HG03432 (cell line): ENCODE data around the gene NXPE3.
"Not testable (repeated sequence)": the region's sequence is repeated elsewhere in the genome, so short reads cannot be mapped to it uniquely, and the experiment has no call there.

Source experiments
- ATAC-seq: cut with Tn5 transposase; IDR thresholded peaks from one replicate; pipeline ENCODE4 v1.9.1; 2021; ENCODE audit warnings: mild to moderate bottlenecking, moderate library complexity; ENCODE audit not compliant: unreplicated experiment

The NXPE3 gene

DNA sequence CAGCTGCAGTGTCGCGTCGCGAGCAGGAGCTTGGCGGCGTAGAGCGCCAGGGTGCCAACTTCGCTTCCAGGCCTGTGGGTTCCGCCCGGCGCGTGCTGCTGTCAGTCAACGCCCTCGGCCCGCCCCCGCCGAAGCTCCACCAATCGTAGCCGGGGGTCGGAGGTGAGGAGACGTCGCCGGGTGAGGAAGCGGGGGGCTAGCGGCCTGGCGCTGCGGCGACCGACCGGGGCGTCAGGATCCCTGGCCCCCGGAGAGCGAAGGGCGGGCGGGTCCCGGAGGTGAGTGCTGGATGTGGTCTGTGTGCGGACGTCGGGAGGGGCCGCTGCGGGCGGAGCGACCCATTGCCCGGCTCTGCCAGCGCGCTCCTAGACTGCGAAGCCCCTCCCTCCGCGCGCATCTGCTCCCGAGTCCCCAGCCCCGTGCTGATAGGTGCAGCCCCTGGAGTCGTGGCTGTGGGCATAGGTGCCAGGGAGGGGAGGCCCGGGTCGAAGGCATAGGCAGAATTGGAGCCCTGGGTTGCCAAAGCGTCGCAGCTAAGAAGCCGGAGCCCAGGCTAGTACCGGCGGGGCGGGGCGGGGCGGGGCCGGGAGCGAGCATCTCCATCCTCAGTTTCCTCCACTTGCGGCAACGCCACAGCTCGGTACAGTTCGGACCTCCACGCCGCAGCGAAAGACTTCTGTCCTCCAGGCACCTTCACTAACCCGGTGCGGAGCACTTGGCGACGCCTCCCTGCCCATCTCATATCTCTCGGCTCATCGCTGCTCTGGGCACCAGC lies at the start of gene NXPE3:
TSS of gene NXPE3 (plus strand) at position 165 of the 775 bp plus-strand sequence. CDS start 6,386 bp downstream, outside the sequence.
- ATAC-seq = peak; percentile 98

DNA sequence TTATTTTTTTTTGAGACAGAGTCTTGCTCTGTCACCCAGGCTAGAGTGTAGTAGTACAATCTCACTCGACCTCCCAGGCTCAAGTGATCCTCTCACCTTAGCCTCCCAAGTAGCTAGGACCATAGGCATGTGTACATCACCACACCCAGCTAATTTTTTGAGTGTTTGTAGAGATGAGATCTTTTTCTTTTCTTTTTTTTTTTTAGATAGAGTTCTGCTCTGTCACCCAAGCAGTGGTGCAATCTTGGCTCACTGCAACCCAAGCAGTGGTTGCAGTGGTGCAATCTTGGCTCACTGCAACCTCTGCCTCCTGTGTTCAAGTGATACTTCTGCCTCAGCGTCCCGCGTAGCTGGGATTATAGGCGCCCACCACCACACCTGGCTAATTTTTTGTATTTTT lies 49.4 kb upstream of the NXPE3 start:
- no peak for ATAC-seq

DNA sequence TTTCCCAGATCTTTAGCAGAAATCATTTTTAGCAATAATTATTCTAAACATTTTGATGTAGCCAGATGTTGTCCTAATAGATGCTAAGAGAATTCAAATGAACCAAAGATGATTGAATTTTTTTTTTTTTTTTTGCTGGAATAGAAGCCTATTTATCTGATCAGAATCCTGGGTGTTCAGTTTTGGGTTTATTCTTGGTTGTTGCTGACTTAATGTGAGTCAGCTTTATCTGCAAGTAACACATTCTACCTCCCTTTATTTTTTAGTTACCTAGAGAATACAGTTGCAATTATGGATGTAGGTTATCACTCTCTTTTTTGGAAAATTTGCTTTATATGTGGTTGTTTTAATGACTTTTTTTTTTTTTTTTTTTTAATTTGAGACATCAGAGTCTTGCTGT lies 48.2 kb upstream of the NXPE3 start:
- no peak for ATAC-seq

DNA sequence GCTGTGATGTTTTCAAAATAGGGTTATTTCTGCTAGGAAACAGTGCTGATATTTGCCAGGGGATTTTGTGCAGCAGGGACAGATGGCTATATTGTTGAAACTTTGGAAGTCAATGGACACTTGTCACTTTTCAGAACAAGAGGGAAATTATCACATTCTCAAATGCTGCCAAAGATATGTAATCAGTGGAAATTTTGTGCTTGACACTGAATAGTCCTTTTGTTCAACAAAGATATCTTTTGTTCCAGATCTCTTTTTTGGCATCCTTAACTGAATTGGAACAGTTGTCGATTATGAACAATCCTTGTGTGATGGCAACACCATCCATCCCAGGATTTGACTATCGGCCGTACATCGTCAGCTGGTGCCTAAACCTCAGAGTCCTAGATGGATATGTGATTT lies 46.8 kb upstream of the NXPE3 start:
- no peak for ATAC-seq

DNA sequence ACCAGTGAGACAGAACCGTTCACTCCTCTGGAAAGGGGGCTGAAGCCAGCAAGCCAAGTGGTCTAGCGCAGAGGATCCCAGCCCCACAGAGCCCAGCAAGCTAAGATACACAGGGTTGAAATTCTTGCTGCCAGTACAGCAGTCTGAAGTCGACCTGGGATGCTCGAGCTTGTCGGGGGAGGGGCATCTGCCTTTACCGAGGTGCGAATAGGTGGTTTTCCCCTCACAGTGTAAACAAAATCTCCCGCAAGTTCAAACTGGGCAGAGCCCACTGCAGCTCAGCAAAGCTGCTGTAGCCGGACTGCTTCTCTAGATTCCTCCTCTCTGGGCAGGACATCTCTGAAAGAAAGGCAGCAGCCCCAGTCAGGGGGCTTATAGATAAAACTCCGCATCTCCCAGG lies 43.2 kb upstream of the NXPE3 start:
- no peak for ATAC-seq

DNA sequence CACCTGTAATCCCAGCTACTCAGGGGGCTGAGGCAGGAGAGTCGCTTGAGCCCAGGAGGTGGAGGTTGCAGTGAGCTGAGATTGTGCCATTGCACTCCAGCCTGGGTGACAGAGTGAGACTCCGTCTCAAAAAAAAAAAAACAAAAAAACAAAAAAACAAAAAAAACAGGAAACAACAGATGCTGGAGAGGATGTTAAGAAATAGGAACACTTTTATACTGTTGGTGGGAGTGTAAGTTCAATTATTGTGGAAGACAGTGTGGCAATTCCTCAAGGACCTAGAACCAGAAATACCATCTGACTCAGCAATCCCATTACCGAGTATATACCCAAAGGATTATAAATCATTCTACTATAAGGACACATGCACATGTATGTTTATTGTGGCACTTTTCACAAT lies 37.1 kb upstream of the NXPE3 start:
- not testable (repeated sequence) for ATAC-seq

DNA sequence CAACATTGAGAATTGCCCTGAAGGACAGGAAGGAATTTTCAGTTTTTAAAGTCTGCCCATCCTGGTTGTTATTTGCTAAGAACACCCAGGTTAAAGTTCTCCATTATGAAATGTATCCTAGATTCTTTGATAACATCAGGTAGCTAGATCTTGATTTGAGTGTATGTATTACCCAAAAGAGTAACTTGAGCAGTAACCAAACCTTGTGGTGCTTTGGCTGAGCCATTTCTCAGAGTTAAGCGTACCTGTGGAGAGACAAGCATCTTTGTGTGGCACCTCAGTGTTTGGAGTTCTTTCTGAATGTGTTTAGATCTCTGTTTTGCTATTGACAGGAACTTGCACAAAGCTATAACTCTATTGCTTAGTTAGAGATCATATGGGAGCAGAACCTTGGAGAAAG lies 34.2 kb upstream of the NXPE3 start:
- no peak for ATAC-seq

DNA sequence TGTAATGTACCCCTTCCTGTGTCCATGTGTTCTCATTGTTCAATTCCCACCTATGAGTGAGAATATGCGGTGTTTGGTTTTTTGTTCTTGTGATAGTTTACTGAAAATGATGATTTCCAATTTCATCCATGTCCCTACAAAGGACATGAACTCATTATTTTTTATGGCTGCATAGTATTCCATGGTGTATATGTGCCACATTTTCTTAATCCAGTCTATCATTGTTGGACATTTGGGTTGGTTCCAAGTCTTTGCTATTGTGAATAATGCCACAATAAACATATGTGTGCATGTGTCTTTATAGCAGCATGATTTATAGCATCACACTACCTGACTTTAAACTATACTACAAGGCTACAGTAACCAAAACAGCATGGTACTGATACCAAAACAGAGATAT lies 33.1 kb upstream of the NXPE3 start:
- not testable (repeated sequence) for ATAC-seq

DNA sequence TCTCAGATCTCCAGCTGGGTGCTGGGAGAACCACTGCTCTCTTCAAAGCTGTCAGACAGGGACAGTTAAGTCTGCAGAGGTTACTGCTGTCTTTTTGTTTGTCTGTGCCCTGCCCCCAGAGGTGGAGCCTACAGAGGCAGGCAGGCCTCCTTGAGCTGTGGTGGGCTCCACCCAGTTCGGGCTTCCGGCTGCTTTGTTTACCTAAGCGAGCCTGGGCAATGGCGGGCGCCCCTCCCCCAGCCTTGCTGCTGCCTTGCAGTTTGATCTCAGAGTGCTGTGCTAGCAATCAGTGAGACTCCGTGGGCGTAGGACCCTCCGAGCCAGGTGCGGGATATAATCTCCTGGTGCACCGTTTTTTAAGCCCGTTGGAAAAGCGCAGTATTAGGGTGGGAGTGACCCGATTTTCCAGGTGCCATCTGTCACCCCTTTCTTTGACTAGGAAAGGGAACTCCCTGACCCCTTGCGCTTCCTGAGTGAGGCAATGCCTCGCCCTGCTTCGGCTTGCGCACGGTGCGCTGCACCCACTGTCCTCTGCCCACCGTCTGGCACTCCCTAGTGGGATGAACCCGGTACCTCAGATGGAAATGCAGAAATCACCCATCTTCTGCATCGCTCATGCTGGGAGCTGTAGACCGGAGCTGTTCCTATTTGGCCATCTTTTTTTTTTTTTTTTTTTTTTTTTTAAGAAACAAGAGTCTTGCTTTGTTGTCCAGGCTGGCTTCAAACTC lies 25.5 kb upstream of the NXPE3 start:
- ATAC-seq = not testable (repeated sequence)

DNA sequence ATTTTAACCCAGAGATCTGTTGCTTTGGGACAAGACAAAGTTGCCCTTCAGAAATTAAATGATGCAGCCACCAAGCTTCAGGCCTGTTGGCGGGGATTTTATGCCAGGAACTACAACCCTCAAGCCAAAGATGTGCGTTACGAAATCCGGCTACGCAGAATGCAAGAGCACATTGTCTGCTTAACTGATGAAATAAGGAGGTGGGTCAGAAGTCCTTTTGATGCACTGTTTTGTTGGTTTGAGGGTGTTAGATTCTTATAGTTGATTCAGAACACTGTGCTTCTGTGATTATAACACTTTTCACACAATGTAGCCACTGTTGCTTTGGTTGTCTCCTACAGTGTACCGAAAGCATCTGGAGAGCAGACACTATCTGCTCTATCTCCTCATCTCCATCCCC lies 20.8 kb upstream of the NXPE3 start:
- no peak for ATAC-seq

DNA sequence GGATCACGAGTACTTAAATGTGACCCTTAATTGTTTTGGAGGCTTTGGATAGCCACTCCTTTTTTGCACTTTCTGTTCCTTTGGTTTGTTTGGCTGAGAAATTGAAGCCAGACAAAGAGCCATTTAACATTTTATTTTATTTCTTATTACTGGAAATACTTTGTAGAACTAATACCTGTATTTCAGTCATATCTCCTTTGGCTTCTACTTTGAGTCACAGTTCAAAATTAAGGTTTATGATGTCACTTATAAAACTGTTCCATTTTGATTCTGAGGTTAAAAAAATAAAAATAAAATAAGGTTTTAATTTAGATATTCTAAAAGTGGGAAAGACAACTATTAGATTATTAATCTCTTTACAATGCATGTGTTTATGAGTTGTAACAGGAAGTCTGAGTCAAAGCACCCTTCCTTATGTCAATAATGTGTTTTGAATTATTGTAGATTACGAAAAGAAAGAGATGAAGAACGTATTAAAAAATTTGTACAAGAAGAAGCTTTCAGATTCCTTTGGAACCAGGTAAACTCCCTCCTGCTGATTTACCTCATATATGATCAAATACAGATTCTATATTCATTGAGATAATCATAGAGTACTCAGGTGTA lies 16.9 kb upstream of the NXPE3 start:
- no peak for ATAC-seq

DNA sequence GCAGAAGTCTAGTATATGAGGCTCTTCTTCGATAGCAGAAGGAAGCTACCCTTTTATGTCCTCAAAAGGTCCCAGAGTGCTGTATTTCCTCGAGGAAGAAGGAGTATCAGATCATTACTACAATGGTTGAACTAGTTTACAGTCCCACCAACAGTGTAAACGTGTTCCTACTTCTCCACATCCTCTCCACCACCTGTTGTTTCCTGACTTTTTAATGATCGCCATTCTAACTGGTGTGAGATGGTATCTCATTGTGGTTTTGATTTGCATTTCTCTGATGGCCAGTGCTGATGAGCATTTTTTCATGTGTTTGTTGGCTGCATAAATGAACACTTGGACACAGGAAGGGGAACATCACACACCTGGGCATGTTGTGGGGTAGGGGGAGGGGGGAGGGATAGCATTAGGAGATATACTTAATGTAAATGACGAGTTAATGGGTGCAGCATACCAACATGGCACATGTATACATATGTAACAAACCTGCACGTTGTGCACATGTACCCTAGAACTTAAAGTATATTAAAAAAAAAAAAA lies 1.2 kb upstream of the NXPE3 start:
- ATAC-seq = not testable (repeated sequence)

DNA sequence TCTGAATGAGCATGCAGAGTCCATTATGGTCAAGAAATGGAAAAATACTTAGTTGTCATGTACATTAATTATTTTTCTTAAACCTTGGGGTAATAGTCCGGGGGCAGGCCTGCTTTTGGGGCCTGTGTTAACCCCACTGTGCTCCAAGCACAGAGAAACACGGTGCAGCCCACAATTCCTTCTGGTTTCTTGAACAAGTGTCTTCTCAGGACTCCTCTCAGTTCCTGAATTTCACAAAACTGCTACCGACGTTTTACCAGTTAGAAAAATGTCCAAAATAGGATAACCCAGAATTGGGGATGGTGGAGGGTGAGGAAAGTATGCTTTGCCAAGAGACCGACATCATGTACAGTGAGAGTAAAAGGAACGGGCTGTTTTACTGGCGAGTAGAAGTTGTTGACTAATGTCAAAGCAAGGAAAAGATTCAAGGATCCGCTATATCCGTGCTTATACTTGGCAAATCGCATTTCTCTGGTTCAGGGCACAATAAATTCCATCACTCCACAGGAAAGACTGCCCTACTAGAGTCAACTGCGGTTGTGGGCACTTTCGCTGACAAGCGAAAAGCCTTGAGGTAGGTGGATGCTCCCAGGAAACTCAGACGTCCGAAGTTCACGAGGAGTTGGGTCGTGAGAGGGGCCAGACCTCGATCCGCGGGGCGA lies 495 bp upstream of the NXPE3 start:
- ATAC-seq = no peak

DNA sequence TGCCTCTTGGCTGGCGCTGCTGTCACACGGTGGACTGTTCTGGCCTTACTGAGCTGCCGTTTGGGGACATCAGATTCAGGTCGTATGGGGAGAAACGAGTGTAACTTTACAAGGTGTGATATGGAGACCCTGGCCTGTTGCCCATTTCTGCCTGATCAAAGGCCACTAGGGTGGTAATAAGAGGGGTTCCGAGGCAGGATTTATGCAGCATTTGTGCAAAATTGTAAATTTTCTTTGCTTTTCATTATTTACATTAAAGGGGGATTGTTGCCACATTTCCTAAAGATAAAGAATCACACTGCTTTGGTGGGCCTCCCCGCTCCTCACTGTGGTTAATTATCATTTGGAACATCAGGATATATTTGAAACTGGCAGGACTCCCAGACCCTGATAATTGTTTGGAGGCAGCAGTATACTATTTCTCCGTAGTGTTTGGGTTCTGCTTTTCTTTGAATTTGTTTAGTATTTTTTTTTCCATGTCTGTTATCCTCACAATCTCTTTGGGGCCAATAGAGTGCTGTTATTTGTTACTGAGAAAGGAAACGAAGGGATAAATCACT lies 891 bp downstream of the NXPE3 start:
- no peak for ATAC-seq

DNA sequence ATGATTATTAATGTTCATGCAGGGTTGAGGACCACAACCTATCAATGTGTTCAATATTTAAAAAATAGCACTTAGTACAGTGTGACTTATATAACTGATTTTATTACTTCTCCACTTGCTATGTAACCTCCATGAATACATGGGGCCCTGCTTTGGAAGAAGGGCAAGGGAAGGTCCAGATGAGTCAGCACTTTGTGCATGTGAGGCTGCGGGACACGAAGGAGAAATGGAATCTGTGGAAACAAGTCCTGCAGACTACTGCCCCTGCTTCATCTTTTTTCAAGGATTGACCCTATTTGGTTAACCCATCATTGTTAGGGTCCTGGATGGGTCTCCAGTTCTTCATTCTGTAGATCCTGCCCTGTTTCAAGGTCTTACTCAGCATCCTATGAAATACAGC lies 1.6 kb downstream of the NXPE3 start:
- ATAC-seq = no peak

DNA sequence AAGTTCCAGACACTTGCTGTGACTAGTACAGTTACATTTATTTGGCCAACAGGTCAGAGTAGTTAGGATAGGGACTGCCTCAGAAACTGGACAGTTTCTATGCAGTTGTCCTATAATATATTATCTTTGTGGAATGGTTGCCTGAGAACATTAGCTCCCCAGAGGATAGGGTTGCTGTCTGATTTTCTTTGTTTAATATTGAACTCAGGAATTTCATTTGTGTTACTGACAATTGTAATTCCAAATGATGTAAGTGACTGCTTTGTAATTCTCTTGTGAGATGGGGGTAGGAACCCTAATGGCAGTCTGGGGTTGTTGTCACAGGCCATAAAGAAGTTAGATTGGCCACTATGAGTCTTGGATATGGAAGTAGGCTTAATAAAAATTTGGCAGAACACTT lies 2.2 kb downstream of the NXPE3 start:
- no peak for ATAC-seq

DNA sequence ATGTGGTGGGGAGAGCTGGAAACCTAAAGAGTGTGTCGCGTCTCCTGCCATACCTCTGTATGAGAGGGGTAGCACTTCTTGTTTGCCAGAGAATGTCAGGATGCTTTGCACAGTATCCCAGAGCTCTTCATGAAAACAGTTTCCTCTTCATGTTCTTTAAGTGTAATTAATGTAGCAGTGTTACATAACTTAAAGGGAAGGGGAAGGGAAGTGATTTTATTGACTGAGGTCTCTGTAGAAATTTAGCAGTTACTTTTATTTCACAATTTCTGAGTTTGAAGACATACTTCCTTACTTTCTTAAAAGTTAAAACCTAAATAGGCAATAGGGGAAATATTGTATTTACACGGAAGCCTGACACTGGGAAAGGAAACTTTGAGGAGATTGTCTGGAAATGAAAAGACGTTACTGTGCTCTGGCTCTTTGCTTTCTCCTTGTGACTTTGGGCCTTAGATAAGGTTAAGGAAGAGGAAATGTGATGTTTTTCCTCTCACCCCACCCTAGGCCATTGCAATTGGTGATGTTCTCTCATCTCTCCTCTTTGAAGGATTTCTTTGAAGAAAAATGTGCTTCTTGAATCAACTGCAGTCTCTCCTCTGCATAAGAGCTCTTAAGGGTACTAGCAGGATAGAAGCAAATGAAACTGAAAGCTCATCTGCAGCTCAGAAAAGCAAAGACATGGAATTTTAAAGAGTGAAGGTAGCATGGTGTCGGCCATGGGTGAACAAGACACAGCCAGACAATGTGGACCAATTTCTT lies 6.0 kb downstream of the NXPE3 start:
- no peak for ATAC-seq

DNA sequence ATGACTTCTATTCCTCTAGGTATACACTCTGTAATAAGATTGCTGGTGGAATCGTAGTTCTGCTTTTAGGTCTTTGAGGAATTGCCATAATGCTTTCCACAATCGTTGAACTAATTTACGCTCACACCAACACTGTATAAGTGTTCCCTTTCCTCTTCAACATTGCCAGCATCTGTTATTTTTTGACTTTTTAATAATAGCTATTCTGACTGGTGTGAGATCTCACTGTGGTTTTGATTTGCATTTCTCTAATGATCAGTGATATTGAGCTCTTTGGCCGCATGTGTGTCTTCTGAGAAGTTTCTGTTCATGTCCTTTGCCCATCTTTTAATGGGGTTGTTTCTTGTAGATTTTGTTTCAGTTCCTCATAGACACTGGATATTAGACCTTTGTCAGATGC lies 12.8 kb downstream of the NXPE3 start:
- ATAC-seq = peak; percentile 99

DNA sequence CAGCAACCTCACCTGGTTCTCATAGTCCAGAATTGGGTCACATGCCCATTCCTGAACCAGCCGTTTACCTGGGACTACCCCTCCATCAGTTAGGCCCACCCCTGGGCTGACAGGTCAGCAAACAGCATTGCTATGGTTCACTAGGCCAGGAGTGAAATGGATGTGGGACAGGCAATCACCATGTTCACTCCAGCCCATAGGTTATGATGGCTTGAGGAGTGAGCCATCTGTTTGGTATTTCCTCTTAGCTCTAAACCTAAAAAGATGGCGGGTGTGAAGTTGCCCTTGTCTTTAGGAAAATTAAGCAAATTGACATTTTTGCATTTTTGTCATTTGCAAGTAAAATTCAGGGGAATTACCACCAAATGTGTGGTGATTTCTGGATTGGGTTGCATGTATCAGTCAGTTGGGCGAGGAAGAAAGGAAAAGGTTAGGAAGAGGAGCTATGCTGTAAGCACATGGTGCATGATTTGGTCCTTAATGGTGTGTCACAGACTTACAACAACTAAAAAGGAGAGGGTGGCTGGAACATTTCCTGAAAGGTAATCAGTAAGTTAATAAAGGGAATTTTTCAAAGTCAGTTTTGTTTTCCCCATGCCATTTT lies 17.2 kb downstream of the NXPE3 start:
- ATAC-seq = no peak

DNA sequence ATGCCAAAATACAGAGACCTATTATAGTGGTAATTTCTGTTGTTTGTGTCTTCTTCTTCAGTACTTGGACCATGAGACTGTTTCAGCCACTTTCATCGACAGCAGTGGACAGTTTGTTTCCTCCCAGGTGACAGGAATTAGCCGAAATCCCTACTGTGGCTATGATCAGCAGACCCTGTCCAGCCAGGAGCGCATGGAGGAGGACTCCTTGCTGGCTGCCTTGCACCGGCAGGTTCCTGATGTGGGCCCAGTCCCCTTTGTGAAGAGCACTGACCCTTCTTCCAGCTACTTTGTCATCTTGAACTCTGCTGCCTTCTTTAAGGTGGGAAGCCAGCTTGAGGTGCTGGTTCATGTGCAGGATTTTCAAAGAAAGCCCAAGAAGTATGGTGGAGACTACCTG lies 22.2 kb downstream of the NXPE3 start:
- no peak for ATAC-seq
